ENCODE results near the gene FOXL2. TPM values are rescaled to one million over a fixed set of nuclear protein-coding genes. Genes with fewer than 3 reads are reported as not detected.

The FOXL2 gene
- total and polyA plus RNA-seq, 2 of the 13 experiments (the other 11 are each of a cell fraction or from before 2014, with no cell fraction given) = not detected

GRCh38 chr3:138915503-138916498, 31.1 kb downstream of the FOXL2 start (continued):
- TF ChIP-seq LRRFIP1 (CRISPR knock-in tag; conservative IDR thresholded peaks at IDR 0.05) = no peak
- no peak for TF ChIP-seq SRY (CRISPR knock-in tag; IDR thresholded peaks at IDR 0.05)
- TF ChIP-seq SRSF9 (IDR thresholded peaks at IDR 0.05; ENCODE audit: borderline replicate concordance, insufficient read depth, low read depth, low read length, poor library complexity, severe bottlenecking) = no peak
- no peak for TF ChIP-seq HNRNPK (IDR thresholded peaks at IDR 0.05; ENCODE audit: low read depth, low read length, poor library complexity, severe bottlenecking)
- no peak for TF ChIP-seq SMYD3 (CRISPR knock-in tag; IDR thresholded peaks at IDR 0.05)
- peak; percentile 76 for TF ChIP-seq PATZ1 (CRISPR knock-in tag; IDR thresholded peaks at IDR 0.05)
- no peak for TF ChIP-seq ZNF251 (CRISPR knock-in tag; IDR thresholded peaks at IDR 0.05)
- 0 out of 2 replicates have a peak, but pooled peaks have one; percentile 50 for TF ChIP-seq FLYWCH1 (CRISPR knock-in tag; IDR thresholded peaks at IDR 0.05)
- no peak for TF ChIP-seq RBM22 (optimal IDR thresholded peaks at IDR 0.05; ENCODE audit: low read length)
- no peak for TF ChIP-seq ZMAT5 (CRISPR knock-in tag; IDR thresholded peaks at IDR 0.05; ENCODE audit: borderline replicate concordance, low read depth)
- no peak for TF ChIP-seq ZNF101 (CRISPR knock-in tag; IDR thresholded peaks at IDR 0.05; ENCODE audit: borderline replicate concordance, low read depth)
- TF ChIP-seq ZNF773 (CRISPR knock-in tag; IDR thresholded peaks at IDR 0.05; ENCODE audit: borderline replicate concordance) = no peak
- TF ChIP-seq MEIS1 (CRISPR knock-in tag; IDR thresholded peaks at IDR 0.05; ENCODE audit: borderline replicate concordance) = no peak; the same call in 1 of the 2 replicates
- TF ChIP-seq ZFX (CRISPR knock-in tag; IDR thresholded peaks at IDR 0.05; ENCODE audit: low read depth) = peak; percentile 88
- TF ChIP-seq CTCF (CRISPR knock-in tag; IDR thresholded peaks at IDR 0.05) = peak; percentile 98
- TF ChIP-seq ZNF550 (CRISPR knock-in tag; IDR thresholded peaks at IDR 0.05; ENCODE audit: borderline replicate concordance) = no peak
- no peak for TF ChIP-seq ELK4 (CRISPR knock-in tag; IDR thresholded peaks at IDR 0.05; ENCODE audit: borderline replicate concordance)
- no peak for TF ChIP-seq ZNF766 (CRISPR knock-in tag; IDR thresholded peaks at IDR 0.05; ENCODE audit: borderline replicate concordance)
